GM12878 (cell line): ENCODE data around the gene PACS1.

Experiments used
- ESRRA ChIP-seq: IDR thresholded peaks from 2 replicates; pipeline ENCODE4 v1.6.1; 2012; ENCODE audit warnings: mild to moderate bottlenecking, low read length, improper control_type of control experiment
- POLR2AphosphoS2 ChIP-seq: IDR thresholded peaks from 2 replicates; pipeline ENCODE4 v1.6.1; 2011; ENCODE audit warnings: low read depth, mild to moderate bottlenecking, low read length, improper control_type of control experiment, moderate library complexity
- TF ChIP-seq, protein P1 (sequence below): IDR thresholded peaks from 2 replicates; pipeline ENCODE4 v1.6.1; 2012; ENCODE audit warnings: low read length, inconsistent platforms
- TF ChIP-seq, protein P2 (sequence below), 3 experiments: IDR thresholded peaks in 2 of 3; conservative IDR thresholded peaks in 1 of 3; 2 replicates each; pipeline ENCODE4 v1.5.1; 2011; ENCODE audit warnings: low read depth in 3 of 3, low read length in 3 of 3, mild to moderate bottlenecking in 3 of 3, control low read depth in 2 of 3, moderate library complexity in 2 of 3, inconsistent platforms in 1 of 3, mixed read lengths in 1 of 3; ENCODE audit not compliant: control insufficient read depth in 2 of 3, insufficient read depth in 1 of 3; ENCODE audit errors: extremely low read depth in 1 of 3

DNA sequence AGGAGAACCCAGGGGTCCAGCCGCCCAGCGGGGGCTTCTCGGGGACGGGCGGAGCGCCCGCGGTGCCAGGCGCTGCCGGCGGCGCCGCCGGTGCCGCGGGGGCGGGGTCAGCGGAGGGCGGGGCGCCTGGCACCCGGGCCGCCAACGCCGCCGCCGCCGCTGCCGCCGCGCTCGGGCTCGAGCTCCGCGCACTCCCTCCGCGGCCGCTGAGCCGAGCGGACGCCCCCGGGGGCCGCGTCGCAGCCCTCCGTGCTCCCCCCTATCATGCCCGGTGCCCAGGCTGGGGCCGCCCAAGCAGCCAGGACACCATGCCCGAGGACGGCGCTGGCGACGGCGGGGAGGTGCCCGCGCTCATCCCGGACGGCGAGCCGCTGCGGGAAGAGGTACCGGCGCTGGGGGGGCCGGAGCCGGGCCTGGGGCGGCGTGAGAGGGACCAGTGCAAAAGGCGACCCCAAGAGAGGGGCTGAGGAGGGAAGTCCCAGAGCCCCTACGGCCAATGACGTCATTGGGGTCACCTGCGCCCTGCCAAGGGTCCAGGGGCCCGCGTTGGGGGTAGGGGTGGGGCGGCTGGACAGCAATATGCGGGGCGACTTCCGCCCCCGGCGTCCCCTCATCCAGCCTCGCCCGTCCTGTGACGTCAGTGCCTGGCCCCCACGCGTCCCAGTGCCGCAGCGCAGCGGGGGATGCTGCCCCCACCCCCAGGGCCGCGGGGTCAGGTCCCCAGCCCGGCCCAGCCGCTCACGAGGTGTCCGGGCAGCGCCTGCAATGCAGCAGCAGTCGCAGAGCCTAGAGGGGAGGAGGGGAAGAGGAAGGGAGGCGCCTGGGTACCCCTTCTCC lies 221.9 kb downstream of the PACS1 start, which contains the start of gene TMEM151A:
- TF ChIP-seq POLR2AphosphoS2: no peak
- TF ChIP-seq, protein P1, sequence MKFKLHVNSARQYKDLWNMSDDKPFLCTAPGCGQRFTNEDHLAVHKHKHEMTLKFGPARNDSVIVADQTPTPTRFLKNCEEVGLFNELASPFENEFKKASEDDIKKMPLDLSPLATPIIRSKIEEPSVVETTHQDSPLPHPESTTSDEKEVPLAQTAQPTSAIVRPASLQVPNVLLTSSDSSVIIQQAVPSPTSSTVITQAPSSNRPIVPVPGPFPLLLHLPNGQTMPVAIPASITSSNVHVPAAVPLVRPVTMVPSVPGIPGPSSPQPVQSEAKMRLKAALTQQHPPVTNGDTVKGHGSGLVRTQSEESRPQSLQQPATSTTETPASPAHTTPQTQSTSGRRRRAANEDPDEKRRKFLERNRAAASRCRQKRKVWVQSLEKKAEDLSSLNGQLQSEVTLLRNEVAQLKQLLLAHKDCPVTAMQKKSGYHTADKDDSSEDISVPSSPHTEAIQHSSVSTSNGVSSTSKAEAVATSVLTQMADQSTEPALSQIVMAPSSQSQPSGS: no peak
- TF ChIP-seq, protein P2, sequence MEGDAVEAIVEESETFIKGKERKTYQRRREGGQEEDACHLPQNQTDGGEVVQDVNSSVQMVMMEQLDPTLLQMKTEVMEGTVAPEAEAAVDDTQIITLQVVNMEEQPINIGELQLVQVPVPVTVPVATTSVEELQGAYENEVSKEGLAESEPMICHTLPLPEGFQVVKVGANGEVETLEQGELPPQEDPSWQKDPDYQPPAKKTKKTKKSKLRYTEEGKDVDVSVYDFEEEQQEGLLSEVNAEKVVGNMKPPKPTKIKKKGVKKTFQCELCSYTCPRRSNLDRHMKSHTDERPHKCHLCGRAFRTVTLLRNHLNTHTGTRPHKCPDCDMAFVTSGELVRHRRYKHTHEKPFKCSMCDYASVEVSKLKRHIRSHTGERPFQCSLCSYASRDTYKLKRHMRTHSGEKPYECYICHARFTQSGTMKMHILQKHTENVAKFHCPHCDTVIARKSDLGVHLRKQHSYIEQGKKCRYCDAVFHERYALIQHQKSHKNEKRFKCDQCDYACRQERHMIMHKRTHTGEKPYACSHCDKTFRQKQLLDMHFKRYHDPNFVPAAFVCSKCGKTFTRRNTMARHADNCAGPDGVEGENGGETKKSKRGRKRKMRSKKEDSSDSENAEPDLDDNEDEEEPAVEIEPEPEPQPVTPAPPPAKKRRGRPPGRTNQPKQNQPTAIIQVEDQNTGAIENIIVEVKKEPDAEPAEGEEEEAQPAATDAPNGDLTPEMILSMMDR (IDR thresholded peaks at IDR 0.05 in 2 of 3, conservative IDR thresholded peaks at IDR 0.05 in 1 of 3; ENCODE audit: control insufficient read depth in 2 of 3, extremely low read depth in 1 of 3, insufficient read depth in 1 of 3, low read depth in 3 of 3, low read length in 3 of 3): no peak
- no peak for TF ChIP-seq ESRRA
